Activated CD4-positive, alpha-beta T cell treated with anti-CD3 and anti-CD28 coated beads, Interleukin-2, amount 50 U/mL, for 4 hours (primary cell): ENCODE measurements around the gene TSPAN5.

Source experiments
- DNase-seq, 2 experiments: peaks; one replicate each; pipeline ENCODE4 v3.0.0-alpha.2; 2020

Gene TSPAN5

DNA sequence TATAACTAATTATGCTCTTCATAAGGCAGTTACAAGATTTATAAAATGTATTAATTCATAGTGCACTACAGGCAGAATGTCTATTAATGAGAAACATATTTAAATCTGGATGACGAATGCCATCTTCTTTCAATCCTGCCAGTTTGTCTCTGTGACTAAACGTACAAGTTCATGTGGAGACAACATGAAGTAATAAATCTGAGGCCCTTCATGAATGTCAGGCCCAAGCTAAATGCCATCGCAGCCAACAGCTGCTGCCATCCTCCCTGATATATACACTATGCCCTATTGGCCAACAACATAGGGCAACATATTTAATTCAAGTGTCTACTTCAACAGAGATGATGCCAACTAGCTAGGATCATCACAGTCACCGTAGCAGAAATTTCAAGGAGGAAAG, 43.7 kb downstream of the TSPAN5 start:
- DNase-seq = no peak

DNA sequence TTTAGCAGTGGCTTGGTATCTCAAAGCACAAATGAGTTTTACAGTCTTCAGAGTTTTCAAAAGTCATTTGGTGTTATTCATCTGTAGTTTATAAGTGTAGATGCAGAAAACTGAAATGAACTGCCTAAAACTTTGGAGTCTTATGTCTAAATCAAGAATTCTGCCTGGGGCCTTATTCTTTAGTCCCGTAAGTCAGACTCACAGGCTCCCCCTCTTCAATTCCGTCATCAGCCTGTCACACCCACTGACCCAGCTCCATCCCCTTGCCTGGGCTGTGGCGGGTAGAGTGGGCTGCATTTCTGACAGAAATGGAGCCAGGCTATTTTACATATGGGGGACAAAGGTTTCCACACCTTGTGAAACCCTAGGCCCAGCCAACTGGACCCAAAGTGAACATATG, 44.3 kb downstream of the TSPAN5 start:
- no peak for DNase-seq

DNA sequence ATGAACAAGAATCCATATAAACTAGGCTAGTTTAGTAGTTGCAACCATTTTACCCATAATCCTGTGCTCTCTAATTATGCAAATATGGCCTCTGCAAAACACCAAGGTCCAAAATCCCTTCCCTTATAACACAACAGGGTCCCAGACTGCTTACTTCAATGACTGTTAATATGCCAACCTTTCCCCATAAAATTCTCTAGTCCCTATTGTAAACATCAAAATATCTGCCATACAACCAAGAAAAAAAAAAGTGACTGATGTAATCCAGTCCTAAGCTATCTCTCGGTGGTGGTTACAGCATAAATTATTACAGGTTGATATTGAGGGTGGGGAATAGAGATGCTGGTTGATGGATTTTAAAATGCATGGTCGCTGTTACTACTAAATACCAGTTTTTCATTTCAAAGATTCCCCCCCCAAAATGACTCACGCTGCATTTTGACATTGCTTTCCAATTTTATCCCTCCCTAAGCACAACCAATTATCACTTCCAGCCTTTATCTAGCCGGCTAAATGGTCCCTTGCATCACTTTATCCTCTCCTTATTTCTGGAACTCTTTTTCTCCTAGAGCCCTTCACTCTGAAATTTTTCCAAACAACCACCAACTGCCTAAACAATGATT, 44.8 kb downstream of the TSPAN5 start:
- DNase-seq = no peak

DNA sequence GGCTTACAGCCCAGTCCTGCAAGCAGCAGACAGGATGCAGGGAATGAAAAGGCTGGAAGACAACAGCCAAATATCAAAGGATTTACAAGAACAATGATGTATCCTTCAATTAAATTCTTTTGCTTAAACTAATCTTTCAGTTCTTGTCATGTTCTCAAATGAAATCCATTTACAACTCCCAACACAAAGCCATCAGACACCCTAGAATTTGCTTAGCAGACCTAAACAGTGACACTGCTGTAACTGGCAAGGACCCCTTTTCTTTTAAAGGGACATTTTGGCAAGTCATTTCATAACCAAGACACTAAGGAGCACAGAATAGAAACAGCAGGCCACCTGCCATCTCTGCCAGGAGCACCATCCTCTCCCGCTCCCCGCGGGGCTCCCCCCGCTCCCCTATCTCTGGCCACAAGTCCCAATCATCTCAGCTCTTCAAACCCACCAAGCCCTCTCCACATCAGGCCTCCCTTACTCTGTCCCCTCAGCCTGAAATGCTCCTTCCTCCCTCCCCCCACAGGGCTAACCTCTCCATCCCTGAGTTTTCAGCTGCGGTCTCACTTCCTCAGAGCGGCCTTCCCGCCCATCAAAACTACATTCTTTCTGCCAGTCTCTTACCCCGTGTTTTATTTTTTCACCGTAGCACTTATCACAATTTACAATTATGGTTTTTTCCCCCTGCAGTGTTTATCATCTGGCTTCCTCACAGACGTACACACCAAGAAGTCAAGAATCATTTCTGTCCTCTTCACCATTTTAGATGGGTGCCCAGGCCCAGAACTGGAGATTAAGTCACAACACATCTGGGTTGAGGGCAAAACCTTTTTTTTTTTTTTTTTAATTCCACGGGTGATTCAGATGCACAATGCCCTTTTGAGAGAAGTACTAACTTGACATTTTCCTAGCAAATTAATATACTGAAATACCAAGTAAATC, 45.8 kb downstream of the TSPAN5 start:
- DNase-seq = no peak

DNA sequence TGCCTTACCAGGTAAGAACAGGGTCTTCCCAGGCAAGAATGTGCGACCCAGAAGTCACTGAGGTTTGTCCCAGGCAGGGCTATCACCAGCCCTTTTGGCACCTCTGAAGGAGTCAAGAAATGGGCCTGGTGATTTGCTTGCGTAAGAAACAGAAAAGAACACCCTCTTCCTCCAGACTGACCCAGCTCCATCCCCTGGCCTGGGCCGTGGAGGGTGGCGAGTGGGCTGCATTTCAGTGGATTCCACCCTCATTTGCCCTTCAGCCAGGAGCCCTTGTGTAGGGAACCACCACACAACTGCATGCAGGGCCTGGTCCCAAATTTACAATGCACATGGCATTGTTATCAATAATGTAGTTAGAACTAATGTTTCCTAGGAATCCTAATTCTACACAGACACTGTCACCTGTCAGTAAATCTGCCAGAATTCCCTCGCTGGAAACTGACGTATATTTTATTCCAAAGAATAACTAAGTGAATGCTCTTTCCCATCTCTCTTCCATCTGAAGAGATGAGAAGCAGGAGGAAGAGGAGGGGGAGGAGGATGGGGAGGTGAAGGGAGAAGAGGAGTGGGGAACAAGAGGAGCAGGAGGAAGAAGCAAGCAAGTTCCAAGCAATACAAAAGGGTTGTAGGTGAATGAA, 46.6 kb downstream of the TSPAN5 start:
- DNase-seq = no peak

DNA sequence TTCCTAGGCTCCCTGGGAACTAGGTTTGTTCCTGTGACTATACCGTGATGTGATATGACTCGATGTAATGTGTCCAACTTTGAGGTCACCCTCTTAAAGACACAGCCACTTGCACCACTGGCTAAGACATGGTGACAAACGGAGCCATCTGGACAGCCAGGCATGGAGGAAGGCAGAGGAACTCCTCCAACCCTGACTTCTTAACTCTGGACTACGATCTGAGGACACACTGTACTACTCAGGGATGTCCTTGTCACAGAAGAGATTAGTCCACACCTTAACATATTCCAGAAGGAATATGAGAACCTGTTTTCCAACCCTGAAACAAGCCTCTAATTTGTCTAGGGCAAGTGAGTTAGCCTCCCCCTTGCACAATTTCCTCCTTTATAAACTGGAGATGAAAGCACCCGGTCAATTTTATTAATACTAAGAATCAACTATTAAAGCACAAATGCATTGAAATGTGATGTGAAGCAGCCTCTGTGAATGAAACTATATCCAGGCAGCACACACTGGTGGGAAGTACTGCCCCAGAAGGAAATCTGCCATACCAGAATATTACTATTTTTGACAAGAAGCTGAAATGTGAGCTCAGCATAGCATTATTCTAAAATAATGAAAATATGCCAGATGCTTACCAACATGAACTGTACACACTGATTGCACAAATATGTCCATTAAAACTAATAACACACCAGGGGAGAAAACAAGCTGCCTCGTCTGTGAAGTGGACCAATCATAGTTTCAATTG, 47.3 kb downstream of the TSPAN5 start:
- DNase-seq = no peak

DNA sequence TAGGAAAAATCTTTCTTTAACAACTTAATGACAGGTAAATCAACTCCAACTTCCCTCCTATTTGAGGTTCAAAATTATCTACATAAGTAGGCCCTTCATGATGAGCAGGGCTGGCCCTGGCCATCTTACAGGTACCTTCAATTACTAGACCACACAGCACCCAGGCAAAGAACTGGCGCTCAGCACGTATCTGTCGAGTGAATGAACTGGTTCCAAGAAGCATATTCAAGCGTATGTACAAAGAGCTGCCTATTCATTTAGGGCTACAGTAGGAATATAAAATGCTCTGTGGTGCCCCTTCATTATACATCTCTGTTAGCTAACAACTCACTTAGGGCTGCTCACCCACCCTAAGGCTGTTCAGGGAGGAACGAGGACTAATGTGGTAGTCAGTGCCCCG, 48.0 kb downstream of the TSPAN5 start:
- DNase-seq = no peak

DNA sequence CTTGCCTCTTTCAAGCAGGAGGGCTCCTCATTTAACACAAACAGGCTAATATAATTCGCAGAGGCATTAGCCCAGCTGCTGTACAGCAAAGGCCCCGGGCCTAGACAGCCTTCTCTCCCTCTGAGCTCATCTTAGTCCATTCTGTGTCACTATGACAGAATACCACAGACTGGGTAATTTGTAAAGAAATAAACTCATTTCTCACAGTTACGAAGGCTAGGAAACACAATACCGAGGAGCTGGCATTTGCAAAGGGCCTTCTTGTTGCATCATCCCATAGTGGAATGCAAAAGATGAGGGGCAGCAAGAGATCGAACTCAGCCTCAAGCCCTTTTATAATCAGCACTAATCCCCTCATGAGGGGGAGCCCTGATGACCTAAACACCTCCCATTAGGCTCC, 48.5 kb downstream of the TSPAN5 start:
- DNase-seq = no peak

DNA sequence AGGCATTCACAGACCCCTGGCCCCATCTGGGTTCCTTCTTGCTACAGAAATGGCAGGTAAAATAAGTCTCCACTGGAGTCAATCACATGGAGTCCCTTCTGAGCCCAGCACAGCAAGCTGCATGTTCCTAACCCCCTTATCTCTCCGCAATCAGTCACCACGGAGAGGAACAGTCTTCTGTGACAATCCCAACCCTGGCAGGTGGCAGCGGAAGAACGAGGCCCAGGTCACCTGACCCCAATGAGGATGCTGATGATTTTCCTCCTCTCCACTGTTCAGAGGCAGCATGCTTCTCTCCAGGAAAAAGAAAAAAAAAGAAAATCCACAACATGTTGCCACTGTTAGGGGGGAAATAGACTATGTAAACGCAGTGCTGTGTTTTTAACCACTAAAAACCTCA, 50.1 kb downstream of the TSPAN5 start:
- DNase-seq = no peak

DNA sequence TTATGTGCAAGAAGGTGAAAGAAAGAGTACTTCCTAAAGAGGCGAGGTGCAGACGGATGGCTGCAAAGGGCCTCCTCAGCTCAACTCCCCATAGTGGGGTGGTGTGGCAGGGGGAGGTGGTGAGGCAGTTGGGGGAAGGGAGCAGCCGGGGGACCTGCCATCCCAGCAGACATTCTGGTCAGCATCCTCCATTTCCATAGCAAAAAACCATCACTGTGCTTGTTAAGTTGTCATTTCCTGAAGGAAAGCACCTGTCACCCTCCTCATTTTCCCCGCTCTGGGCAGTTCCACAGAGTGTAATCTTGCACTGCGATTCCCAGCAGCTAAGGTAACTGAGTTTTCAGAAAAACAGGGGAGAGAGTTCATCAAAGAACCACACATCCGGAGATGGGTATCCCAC, 51.5 kb downstream of the TSPAN5 start:
- DNase-seq = no peak

DNA sequence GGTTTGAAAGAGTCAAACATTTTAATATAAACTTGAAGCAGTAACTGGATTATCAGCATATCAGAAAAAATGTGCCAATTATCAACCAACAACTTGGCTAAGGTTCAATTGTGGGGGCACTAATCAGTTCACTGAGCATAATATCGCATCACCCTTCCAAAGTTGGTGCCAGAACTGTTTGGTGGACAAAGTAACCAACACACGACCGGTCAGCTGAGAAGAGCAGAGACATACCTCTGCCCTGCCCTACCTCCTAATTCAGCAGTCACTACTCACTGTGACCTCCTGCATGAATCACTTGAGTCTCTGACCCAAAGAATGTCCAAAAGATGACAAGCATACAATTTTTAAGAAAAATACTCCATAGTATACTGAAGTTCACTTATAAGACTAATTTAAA, 53.2 kb downstream of the TSPAN5 start:
- DNase-seq = no peak

DNA sequence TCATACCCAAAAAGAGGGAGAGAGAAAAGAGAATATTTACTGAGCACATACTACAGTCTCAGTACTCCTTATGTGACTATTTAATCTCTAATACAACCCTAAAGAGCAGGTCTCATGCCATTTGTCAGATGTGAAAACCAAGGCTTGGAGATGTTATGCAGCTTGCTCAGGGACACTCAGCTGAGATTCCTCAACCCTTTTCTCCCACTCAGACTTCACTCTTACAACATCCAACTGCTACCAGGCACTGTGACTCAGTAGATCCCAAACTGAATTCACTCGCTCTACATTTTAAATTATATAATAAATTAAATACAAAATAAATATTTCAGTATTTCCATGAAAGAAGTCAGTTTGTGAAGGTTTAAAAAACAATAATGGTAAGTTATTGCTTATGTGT, 53.7 kb downstream of the TSPAN5 start:
- DNase-seq = no peak

DNA sequence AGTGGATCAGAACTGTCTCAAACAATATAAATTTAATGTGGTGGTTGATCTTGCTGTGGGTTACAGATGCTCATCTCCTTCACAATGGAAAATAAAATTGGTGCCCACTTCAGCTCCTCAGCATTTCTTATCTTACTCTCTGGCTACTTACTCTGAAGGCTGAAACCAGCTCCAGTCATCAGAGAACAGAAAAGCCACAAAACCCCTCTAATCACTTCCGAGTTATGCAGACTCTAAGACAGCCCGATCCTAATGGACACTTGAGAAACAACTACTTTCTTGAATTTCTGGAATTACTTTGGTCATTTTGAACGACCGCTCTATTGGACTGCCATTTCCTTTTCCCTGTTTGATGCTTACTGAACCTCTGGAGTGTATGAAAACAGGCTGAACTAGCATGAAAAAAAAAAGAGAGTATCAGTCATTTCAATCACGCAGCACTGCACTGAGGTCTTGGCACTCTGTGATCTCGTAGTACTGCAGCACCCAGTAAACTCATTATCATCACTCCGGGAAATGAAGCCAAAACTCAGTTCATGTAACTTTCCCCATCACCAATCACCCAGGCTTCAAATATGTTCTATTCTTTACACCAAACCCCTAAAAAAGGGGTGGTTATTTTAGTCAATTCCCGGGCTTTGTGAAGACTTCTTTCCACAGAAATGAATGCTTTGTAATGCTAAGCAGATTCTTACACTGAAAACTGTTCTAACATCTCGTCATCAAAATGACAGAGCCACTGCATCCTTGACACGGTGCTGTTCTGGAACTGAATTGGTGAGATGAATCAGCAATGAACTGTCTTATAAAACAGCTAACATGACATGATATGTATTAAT, 54.5 kb downstream of the TSPAN5 start:
- DNase-seq = no peak

DNA sequence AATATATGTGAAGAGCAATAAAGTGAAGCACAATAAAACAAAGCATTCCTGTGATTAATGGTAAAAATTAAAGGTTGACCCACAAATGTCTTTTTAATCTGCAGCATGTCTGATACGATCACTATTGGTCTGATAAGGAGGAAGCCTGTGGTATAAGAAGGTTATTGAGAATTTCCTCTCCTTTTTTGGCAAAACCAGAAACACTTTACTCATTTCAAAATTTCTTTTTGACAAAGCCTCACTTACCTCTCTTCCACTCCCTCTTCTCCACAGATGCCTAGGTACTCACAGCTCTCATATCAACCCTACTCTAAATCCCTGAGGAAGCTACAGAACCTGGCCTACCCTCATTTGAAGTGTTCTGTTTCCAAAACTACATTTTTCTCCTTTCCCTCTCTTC, 56.1 kb downstream of the TSPAN5 start:
- DNase-seq = no peak

DNA sequence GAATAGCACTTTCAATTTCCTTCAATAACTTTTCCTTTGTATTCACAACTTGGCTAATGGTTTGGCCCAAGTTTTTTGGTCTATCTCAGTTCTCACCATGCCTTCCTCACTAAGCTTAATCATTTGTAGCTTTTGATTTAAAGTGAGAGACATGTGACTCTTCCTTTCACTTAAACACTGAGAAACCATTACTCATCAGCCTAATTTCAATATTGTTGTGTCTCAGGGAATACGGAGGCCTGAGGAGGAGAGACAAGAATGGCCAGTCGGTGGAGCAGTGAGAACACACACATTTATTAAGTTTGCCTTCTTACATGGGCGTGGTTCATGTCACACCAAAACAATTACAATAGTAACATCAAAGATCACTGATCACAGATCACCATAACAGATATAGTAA, 56.7 kb downstream of the TSPAN5 start:
- peak in 1 of 2 experiments; percentile 12 for DNase-seq

DNA sequence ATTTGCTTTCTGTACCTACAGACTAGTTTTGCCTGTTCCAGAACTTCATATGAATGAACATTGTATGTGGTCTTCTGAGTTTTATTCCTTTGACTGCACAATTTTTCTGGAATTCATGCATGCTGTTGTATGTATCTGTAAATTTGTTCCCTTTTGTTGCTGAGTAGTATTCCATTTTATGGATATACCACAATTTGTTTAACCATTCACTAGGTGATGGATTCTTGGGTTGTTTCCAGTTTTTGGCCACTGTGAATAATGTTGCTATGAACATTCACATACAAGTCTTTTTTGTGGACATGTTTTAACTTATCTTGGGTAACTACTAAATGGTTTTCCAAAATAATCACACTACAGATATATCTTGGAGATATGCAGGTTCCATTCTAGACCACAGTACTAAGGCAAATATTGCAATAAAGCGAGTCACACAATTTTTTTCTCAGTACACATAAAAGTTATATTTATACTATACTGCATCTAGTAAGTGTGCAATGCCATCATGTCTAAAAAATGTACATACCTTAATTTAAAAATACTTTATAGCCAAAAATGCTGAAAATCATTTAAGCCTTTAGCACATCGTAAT, 58.7 kb downstream of the TSPAN5 start:
- DNase-seq = no peak

DNA sequence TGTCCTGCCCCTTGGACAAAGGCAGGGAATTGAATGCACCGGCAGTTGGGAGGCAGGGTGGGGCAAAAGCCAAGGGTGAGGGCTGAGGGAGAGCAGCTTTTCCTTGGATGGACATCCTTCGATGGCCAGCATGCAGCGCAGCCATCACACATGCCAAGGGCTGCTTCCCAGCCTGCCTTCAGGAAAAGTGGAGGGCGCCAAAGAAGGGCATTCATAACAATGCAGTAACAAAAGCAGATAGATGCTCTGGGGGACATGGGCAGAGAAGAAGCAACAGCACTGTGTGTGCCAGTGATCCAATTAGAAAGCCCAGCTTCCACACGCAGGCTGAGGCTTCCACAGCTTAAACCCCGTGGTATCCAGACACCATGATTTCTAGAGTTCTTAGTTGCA, 71.5 kb downstream of the TSPAN5 start:
- DNase-seq = no peak

DNA sequence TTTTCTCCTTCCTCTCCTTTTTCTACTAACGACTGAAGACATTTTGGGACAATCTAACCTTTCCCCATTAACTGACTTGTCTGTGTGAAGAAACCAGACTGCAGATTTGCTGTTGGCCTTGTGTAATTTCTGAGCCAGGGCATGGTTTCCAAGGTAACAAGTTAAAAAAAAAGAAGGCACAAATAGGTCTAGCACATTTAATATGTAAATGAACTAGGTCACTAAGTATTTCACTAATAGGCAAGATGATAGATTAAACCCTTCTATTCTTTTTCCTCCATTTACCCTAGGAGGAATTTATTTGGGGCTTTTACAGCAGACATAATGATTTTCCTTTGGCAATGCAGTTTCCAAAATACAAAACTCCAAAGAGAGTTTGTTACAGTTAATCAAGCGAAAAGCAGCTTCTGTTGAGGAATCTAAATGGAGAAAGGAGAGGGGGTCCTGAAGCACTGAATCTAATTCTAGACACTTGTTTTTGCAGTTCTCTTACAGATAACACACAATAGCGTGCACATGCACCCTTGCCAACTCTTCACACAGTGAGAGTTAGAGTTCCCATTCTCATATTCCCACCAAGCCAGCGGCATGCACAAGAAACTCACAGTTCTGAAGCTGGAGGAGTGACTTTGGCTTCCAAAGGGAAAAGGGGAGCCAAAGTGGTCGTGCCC, 72.0 kb downstream of the TSPAN5 start:
- no peak for DNase-seq

DNA sequence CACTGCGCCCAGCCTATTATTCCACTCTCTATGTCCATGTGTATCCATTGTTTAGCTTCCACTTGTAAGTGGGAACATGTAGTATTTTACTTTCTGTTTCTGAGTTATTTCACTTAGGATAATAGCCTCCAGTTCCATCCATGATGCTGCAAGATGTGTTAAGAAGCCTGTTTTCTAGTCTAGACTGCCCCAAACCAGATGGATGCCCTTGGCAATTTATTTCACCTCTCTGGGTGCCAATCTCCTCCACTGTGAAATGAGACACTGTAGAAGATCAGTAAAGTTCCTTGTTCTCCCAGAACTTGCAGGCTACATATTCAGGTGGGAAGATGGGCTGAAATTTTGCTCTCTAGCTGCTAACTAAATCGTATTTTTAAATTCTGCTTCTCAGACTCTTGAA, 72.8 kb downstream of the TSPAN5 start:
- no peak for DNase-seq

DNA sequence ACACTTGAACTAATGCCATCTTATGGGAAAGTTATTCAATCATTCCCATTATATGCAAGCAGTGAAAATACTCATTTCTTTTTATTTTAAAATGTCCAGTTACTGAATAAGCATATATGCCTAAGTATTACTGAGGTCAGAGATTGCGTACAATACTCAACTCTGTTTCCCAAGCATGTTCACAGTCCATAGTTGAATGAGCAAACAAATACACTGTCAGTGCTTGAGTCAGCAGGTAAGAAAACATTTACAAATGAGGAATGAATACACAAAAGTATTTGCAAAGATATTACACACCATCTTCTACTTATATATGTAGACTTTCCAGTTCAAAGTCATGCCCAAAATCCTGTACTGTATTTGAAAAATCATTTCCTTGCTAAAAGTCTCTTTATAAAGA, 74.1 kb downstream of the TSPAN5 start:
- no peak for DNase-seq

DNA sequence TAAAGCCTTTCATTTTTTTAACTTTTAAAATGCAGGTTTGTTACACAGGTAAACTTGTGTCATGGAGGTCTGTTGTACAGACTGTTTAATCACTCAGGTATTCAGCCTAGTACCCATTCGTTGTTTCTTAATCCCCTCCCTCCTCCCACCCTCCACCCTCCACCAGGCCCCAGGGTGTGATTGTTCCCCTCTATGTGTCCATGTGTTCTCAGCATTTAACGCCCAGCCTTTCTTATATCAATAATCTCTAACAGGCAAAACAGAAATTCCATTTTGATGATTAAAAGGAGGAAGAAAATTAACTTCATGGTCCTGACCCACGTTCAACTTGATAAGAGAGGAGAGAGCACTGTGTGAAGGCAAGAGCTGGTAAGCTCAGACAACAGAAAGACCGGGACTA, 75.1 kb downstream of the TSPAN5 start:
- no peak for DNase-seq
